ENCODE data around the gene SSH3.

- no peak for TF ChIP-seq CTCF (conservative IDR thresholded peaks at IDR 0.05; ENCODE audit: low read depth, low read length)
- no peak for TF ChIP-seq EZH2 (IDR thresholded peaks at IDR 0.05; ENCODE audit: borderline replicate concordance, low read depth, low read length, poor library complexity, severe bottlenecking)
Observed at GRCh38 chr11:67355023-67355793, 51.9 kb downstream of the SSH3 start.

Data from A673 (cell line).